Ovary (tissue), 9 donors: ENCODE results near the gene DCDC2C. TPM values are rescaled to one million over a fixed set of nuclear protein-coding genes. Genes with fewer than 3 reads are reported as not detected.

Source experiments
- DNase-seq, 5 donors: peaks; one replicate each; pipeline ENCODE4 v3.0.0-alpha.2; 2019 to 2020
- H3K27ac ChIP-seq, 2 donors: fragments of 200-600 bp; one replicate each; pipeline versions ENCODE4 v1.5.1 to v1.8.0; 2019 to 2022
- H3K27me3 ChIP-seq: fragments of 200-600 bp; one replicate; pipeline ENCODE4 v1.8.0; 2022
- H3K36me3 ChIP-seq: fragments of 200-600 bp; sonication (generic); one replicate; pipeline ENCODE4 v1.5.1; 2019
- H3K4me1 ChIP-seq: one replicate; pipeline ENCODE4 v1.8.1; 2013; ENCODE audit warnings: mild to moderate bottlenecking, moderate library complexity; ENCODE audit not compliant: insufficient read depth
- H3K4me3 ChIP-seq: fragments of 200-600 bp; sonication (generic); one replicate; pipeline ENCODE4 v1.5.1; 2017
- H3K9me3 ChIP-seq, 2 donors: fragments of 200-600 bp in 1 of 2; sonication (generic) in 1 of 2; one replicate each; pipeline versions ENCODE4 v1.5.1 to v1.8.1; 2013 to 2019; ENCODE audit warnings: mild to moderate bottlenecking in 1 of 2, moderate library complexity in 1 of 2
- CTCF ChIP-seq, 3 donors: fragments of 450-650 bp in 2 of 3; fragments of 200-600 bp in 1 of 3; IDR thresholded peaks; one replicate each; pipeline versions ENCODE4 v1.5.1 to v1.8.0; 2016 to 2022; ENCODE audit warnings: antibody characterized with exemption in 3 of 3, mild to moderate bottlenecking in 1 of 3
- EP300 ChIP-seq: sonication (generic); formaldehyde crosslinking; IDR thresholded peaks from one replicate; pipeline ENCODE4 v1.6.1; 2017; ENCODE audit warnings: antibody characterized with exemption
- POLR2A ChIP-seq: fragments of 450-650 bp; IDR thresholded peaks from one replicate; pipeline ENCODE4 v1.6.1; 2017; ENCODE audit warnings: antibody characterized with exemption, mild to moderate bottlenecking, moderate library complexity
- WGBS, 3 donors: extraction: QIAGEN DNeasy Blood & Tissue Kit in 1 of 3; methylation state at CpG; one replicate each; pipeline versions ENCODE4 v1.1.5 to v1.1.7; 2013 to 2017; 5-methylcytosine and 5-hydroxymethylcytosine counted together
- intact Hi-C, 4 donors: fragments of 100-400 bp; cut with DNase I; formaldehyde crosslinking; loops; one replicate each; pipeline versions ENCODE4 v1.11.0 to v1.15.1; 2022 to 2023
- polyA plus RNA-seq, 2 donors: library from polyadenylated mRNA; stranded (reverse); fragments of 200-250 nt in 1 of 2; fragments of 350-450 nt in 1 of 2; fragmentation: Illumina TruSeq in 1 of 2; extraction: RNeasy Lipid Tissue Mini Kit (QIAGEN cat#74804) in 1 of 2; gene quantifications; one replicate each; pipeline ENCODE4 v1.2.3, GENCODE V29; 2013 to 2014
- total RNA-seq, 7 donors: library from RNA; depleted of rRNA in 2 of 7; stranded (reverse); fragments of >200 nt in 2 of 7; fragmentation: NEBNext Ultra II Directional in 3 of 7; extraction: Animal tissue kit (Norgen Biotek cat#: 25700) in 3 of 7; gene quantifications; one replicate each; pipeline versions ENCODE4 v1.1.0 to v1.2.4, GENCODE V29; 2016 to 2023
- donor health status: DM: no; HTN: no; CAD: no; lungs with moderate emphysema.
- donor health status: DM: no; HTN: no; CAD: no.
- donor health status: Bipolar disorder and iron deficiency.
- donor health status: DM: yes; HTN: yes; CAD: no.
- donor health status: DM: no; HTN: no; CAD: no.
- donor health status: DM: yes; HTN: yes; CAD: no.

The DCDC2C gene
- total and polyA plus RNA-seq, 9 donors: 0.11 to 0.95 (median 0.42) TPM; not detected in 6

GRCh38 chr2:3706892-3707291 is 3.5 kb downstream of the DCDC2C start:
- Histone ChIP-seq H3K9me3 (no peaks in the 10 kb centered on the region), H3K27me3 (no peaks in the 10 kb centered on the region), H3K36me3 (no peaks in the 10 kb centered on the region), H3K27ac (no peak overlapping the region), H3K4me1 (peaks cover 21% of the 10 kb centered on the region), H3K4me3 (no peak overlapping the region)
- intact Hi-C loops: no loop called here
- WGBS, 3 donors: 21 to 33% (median 22%) methylated on average over 5 of the region's 5 CpGs
- TF ChIP-seq EP300 (no peak), CTCF (IDR thresholded peaks at IDR 0.05) (no peak), POLR2A (no peak)
- peak in 2 of 5 donors; percentile 51 to 63 for DNase-seq

GRCh38 chr2:3708576-3708975 is 5.2 kb downstream of the DCDC2C start:
- intact Hi-C loops: no loop called here
- Histone ChIP-seq H3K27ac (no peak overlapping the region), H3K4me3 (no peak overlapping the region), H3K9me3 (no peaks in the 10 kb centered on the region), H3K4me1 (peaks cover 20% of the 10 kb centered on the region), H3K36me3 (no peaks in the 10 kb centered on the region), H3K27me3 (no peaks in the 10 kb centered on the region)
- WGBS, 3 donors: 69 to 86% (median 71%) methylated on average over 4 of the region's 4 CpGs
- TF ChIP-seq CTCF (IDR thresholded peaks at IDR 0.05) (no peak), EP300 (no peak), POLR2A (no peak)
- no peak for DNase-seq

GRCh38 chr2:3709225-3709624 is 5.8 kb downstream of the DCDC2C start:
- no peak for TF ChIP-seq CTCF (IDR thresholded peaks at IDR 0.05)
- no peak for TF ChIP-seq EP300
- no peak for TF ChIP-seq POLR2A
- Histone ChIP-seq H3K4me3 (no peak overlapping the region), H3K27ac (no peak overlapping the region), H3K9me3 (no peaks in the 10 kb centered on the region), H3K27me3 (no peaks in the 10 kb centered on the region), H3K4me1 (peaks cover 18% of the 10 kb centered on the region), H3K36me3 (no peaks in the 10 kb centered on the region)
- WGBS, 3 donors: 86 to 92% (median 90%) methylated on average over 6 of the region's 6 CpGs
- intact Hi-C loops: no loop called here
- no peak for DNase-seq

GRCh38 chr2:3712424-3712823 is 9.0 kb downstream of the DCDC2C start:
- intact Hi-C loops: no loop called here
- no peaks in the 10 kb centered on the region for H3K27me3 ChIP-seq
- TF ChIP-seq CTCF (IDR thresholded peaks at IDR 0.05) (no peak), EP300 (no peak), POLR2A (no peak)
- DNase-seq: no peak
- H3K4me1 ChIP-seq: peaks cover 9% of the 10 kb centered on the region
- H3K9me3 ChIP-seq: no peaks in the 10 kb centered on the region
- H3K27ac ChIP-seq: no peak overlapping the region
- WGBS, 3 donors: 51 to 57% (median 51%) methylated on average over 3 of the region's 3 CpGs
- no peaks in the 10 kb centered on the region for H3K36me3 ChIP-seq
- H3K4me3 ChIP-seq: no peak overlapping the region
